Keratinocyte (primary cell): Measurements from ENCODE around the gene ALX4. TPM values are rescaled to one million over a fixed set of nuclear protein-coding genes. Genes with fewer than 3 reads are reported as not detected.

Experiments used
- DNase-seq: peaks from one replicate; pipeline ENCODE4 v3.0.0-alpha.2; 2011; ENCODE audit warnings: low read depth, missing footprints, low spot score
- FAIRE-seq: peaks from 2 replicates; lab custom pipeline; 2011; peaks lifted over from hg19 to GRCh38; lab: Jason Lieb, UNC
- H2AFZ ChIP-seq: 2 replicates; pipeline ENCODE4 v1.6.0; 2012; ENCODE audit warnings: low read length, control low read depth, inconsistent platforms; ENCODE audit not compliant: control insufficient read depth
- H3K27ac ChIP-seq: 2 replicates; pipeline ENCODE4 v1.5.1; 2011; ENCODE audit warnings: low read length; ENCODE audit not compliant: control insufficient read depth, insufficient read depth
- H3K27me3 ChIP-seq: 3 replicates; pipeline ENCODE4 v1.6.0; 2011; ENCODE audit warnings: low read length; ENCODE audit not compliant: control insufficient read depth, insufficient read depth; ENCODE audit errors: extremely low read depth
- H3K36me3 ChIP-seq, 2 experiments: 2 replicates in 1 of 2; 3 replicates in 1 of 2; pipeline ENCODE4 v1.5.1; 2011; ENCODE audit warnings: low read length in 2 of 2, mild to moderate bottlenecking in 1 of 2; ENCODE audit not compliant: control insufficient read depth in 2 of 2, insufficient read depth in 2 of 2; ENCODE audit errors: extremely low read depth in 1 of 2
- H3K4me1 ChIP-seq: 3 replicates; pipeline ENCODE4 v1.5.1; 2011; ENCODE audit warnings: low read length; ENCODE audit not compliant: control insufficient read depth, insufficient read depth; ENCODE audit errors: extremely low read depth
- H3K4me2 ChIP-seq: 3 replicates; pipeline ENCODE4 v1.6.0; 2011; ENCODE audit warnings: low read depth, low read length; ENCODE audit not compliant: control insufficient read depth, insufficient read depth; ENCODE audit errors: extremely low read depth
- H3K4me3 ChIP-seq, 3 experiments: fragments of 200-600 bp in 1 of 3; sonication (generic) in 1 of 3; 2 replicates in 2 of 3; 3 replicates in 1 of 3; pipeline ENCODE4 v1.5.1; 2011 to 2016; ENCODE audit warnings: low read length in 3 of 3, mild to moderate bottlenecking in 3 of 3, control low read depth in 2 of 3, inconsistent platforms in 1 of 3, low read depth in 1 of 3, mixed read lengths in 1 of 3, mixed run types in 1 of 3, moderate library complexity in 1 of 3; ENCODE audit not compliant: control insufficient read depth in 2 of 3, insufficient read depth in 2 of 3; ENCODE audit errors: extremely low read depth in 1 of 3
- H3K79me2 ChIP-seq: 2 replicates; pipeline ENCODE4 v1.6.0; 2012; ENCODE audit warnings: low read length; ENCODE audit not compliant: control insufficient read depth, insufficient read depth
- H3K9ac ChIP-seq: 3 replicates; pipeline ENCODE4 v1.6.0; 2011; ENCODE audit warnings: low read length; ENCODE audit not compliant: control insufficient read depth, insufficient read depth; ENCODE audit errors: extremely low read depth
- H3K9me1 ChIP-seq: 3 replicates; pipeline ENCODE4 v1.6.0; 2011; ENCODE audit warnings: low read length; ENCODE audit not compliant: control insufficient read depth, insufficient read depth; ENCODE audit errors: extremely low read depth
- H3K9me3 ChIP-seq: 2 replicates; pipeline ENCODE4 v1.5.1; 2012; ENCODE audit warnings: low read depth, low read length; ENCODE audit not compliant: control insufficient read depth
- H4K20me1 ChIP-seq: 3 replicates; pipeline ENCODE4 v1.6.0; 2011; ENCODE audit warnings: low read length; ENCODE audit not compliant: control insufficient read depth, insufficient read depth; ENCODE audit errors: extremely low read depth
- EZH2 ChIP-seq: IDR thresholded peaks from one replicate; pipeline ENCODE4 v1.6.1; 2012; ENCODE audit warnings: inconsistent platforms, mild to moderate bottlenecking, low read length, moderate library complexity
- dilution Hi-C: fragments of 300-500 bp; cut with MboI; formaldehyde crosslinking; loops from one replicate; pipeline ENCODE4 v1.7.0; 2020; ENCODE audit warnings: low sequenced_read_pairs; ENCODE audit not compliant: extremely low pct_ligation_motif_present
- polyA plus RNA-seq, 5 experiments: library from polyadenylated mRNA; depleted of rRNA in 3 of 5; stranded (reverse) in 3 of 5; stranded (forward) in 1 of 5; unstranded in 1 of 5; fragments of >200 nt; gene quantifications; 1 replicate in 1 of 5; 2 replicates in 3 of 5; 3 replicates in 1 of 5; pipeline versions ENCODE4 v1.2.1 to v1.2.3, GENCODE V29; 2011 to 2012; ENCODE audit warnings: missing spikeins in 2 of 5, low read depth in 1 of 5, low replicate concordance in 1 of 5
- TF ChIP-seq, protein P1 (sequence below), 3 experiments: IDR thresholded peaks in 1 of 3; conservative IDR thresholded peaks in 1 of 3; optimal IDR thresholded peaks in 1 of 3; 2 replicates in 2 of 3; 3 replicates in 1 of 3; pipeline versions ENCODE3 to v1.5.1; 2011; ENCODE audit warnings: low read length in 3 of 3, mild to moderate bottlenecking in 3 of 3, moderate library complexity in 2 of 3, control low read depth in 1 of 3, inconsistent platforms in 1 of 3; ENCODE audit not compliant: insufficient read depth in 2 of 3; ENCODE audit errors: extremely low read depth in 1 of 3

Gene ALX4
- polyA plus RNA-seq, 1 donor (not counting 4 experiments of a cell fraction or from before 2014, with no cell fraction given): not detected

DNA sequence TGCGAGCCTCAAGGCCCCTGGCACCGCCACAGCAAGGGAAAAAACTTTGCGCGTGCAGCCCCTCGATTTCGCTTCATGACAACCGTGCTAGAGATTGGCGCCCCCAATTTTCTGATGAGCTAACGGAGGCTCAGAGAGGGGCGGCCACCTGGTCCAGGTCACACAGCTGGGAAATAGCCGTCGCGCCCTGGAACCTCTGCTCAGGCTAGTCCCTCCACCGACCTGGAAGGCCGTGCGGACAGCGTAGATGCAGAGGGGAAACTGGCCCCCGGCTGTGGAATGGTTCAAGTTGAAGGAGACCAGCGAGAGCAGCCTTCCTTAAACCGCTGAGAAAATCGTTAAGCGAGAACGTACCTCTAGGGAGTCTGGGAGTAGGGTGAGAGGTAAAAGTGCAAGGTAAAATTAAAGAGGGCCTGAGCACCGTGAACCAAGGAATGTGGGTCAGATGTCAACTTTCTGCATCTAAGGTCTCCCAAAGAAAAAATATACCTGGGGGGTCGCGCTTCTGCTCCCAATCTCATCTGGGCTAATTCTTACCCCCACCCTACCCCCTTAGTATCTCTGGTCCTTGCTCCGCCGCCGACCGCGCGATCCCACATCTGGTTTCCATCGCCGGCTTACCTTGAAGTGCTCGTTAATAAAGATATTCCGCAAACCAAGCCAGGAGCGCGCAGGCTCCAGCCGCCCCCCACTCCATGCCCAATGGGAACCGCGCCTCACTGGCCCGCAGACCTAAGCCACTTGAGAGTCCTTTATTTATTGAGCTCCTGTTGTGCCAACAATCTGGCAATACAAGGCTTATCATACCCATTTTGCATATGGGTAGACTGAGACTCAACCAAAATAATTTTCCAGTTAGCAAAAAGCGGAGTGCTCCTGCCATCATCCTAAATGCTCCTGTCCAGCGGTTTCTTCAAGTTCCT lies 1.7 kb upstream of the ALX4 start:
- dilution Hi-C loops: no loop called here
- no peaks in the 10 kb centered on the region for H3K9me3 ChIP-seq
- H3K79me2 ChIP-seq: no peaks in the 10 kb centered on the region
- peaks cover 96% of the 10 kb centered on the region for H3K27me3 ChIP-seq
- no peak overlapping the region for H3K4me3 ChIP-seq
- H3K4me1 ChIP-seq: peaks cover 15% of the 10 kb centered on the region
- no peaks in the 10 kb centered on the region for H3K36me3 ChIP-seq
- no peak overlapping the region for H3K9ac ChIP-seq
- no peak for TF ChIP-seq EZH2
- TF ChIP-seq, protein P1, sequence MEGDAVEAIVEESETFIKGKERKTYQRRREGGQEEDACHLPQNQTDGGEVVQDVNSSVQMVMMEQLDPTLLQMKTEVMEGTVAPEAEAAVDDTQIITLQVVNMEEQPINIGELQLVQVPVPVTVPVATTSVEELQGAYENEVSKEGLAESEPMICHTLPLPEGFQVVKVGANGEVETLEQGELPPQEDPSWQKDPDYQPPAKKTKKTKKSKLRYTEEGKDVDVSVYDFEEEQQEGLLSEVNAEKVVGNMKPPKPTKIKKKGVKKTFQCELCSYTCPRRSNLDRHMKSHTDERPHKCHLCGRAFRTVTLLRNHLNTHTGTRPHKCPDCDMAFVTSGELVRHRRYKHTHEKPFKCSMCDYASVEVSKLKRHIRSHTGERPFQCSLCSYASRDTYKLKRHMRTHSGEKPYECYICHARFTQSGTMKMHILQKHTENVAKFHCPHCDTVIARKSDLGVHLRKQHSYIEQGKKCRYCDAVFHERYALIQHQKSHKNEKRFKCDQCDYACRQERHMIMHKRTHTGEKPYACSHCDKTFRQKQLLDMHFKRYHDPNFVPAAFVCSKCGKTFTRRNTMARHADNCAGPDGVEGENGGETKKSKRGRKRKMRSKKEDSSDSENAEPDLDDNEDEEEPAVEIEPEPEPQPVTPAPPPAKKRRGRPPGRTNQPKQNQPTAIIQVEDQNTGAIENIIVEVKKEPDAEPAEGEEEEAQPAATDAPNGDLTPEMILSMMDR (optimal IDR thresholded peaks at IDR 0.05 in 1 of 3, IDR thresholded peaks at IDR 0.05 in 1 of 3, conservative IDR thresholded peaks at IDR 0.05 in 1 of 3; ENCODE audit: extremely low read depth in 1 of 3, insufficient read depth in 2 of 3, low read length in 3 of 3): no peak
- H3K4me2 ChIP-seq: no peak overlapping the region
- DNase-seq (no peak), FAIRE-seq (no peak)
- no peaks in the 10 kb centered on the region for H4K20me1 ChIP-seq
- H3K9me1 ChIP-seq: no peaks in the 10 kb centered on the region
- no peak overlapping the region for H3K27ac ChIP-seq
- H2AFZ ChIP-seq: no peak overlapping the region

DNA sequence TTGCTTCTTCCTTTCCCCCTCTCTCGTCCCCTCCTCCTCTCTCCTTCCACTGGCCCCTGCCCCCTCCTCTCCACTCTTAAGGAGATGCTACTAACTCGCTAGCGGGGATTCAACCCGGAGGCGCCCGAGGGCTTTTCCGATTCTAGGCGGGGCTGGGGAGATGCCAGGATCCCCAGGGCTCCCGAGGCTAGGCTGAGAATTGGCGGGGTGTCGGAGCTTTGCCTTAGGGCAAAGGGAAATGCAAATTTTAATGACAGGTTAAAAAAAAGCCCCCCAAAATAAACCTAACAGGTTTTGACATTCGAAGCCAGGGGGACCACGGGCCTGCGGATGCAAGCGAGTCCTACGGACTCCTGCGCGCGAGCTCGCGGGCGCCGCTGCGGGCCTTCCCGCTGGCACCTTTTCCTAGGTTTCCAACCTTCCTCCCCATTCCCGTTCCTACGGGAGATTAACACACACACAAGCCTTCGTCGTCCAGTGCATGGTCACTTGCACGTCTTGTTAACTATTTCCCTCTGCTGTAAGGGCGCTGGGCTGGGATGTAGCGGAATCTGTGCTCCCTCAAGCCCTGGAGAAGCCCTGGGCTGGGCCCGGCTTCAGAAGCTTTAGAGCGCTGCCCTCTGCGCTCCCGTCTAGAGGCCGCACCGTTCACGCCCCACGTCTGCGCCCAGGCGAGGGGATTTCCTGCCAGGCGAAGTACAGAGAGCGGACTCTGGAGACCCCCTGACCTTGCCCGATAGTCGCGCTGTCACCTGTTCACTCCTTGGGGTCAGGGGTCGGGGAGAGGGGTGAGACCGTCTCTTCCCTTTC lies 729 bp upstream of the ALX4 start:
- TF ChIP-seq, protein P1 (optimal IDR thresholded peaks at IDR 0.05 in 1 of 3, IDR thresholded peaks at IDR 0.05 in 1 of 3, conservative IDR thresholded peaks at IDR 0.05 in 1 of 3; ENCODE audit: extremely low read depth in 1 of 3, insufficient read depth in 2 of 3, low read length in 3 of 3): no peak
- peak; percentile 98 for TF ChIP-seq EZH2
- Histone ChIP-seq H4K20me1 (peaks cover 4% of the 10 kb centered on the region), H3K36me3 (no peaks in the 10 kb centered on the region), H3K27ac (no peak overlapping the region), H3K4me3 (no peak overlapping the region), H3K27me3 (peaks cover 96% of the 10 kb centered on the region), H3K9me3 (no peaks in the 10 kb centered on the region), H3K9me1 (no peaks in the 10 kb centered on the region), H3K79me2 (no peaks in the 10 kb centered on the region), H3K4me1 (peaks cover 8% of the 10 kb centered on the region), H2AFZ (no peak overlapping the region), H3K4me2 (no peak overlapping the region), H3K9ac (no peak overlapping the region)
- FAIRE-seq (no peak), DNase-seq (no peak)
- dilution Hi-C loops: no loop called here
